ENCODE data around the gene STH. TPM values are rescaled to one million over a fixed set of nuclear protein-coding genes. Genes with fewer than 3 reads are reported as not detected.

Gene STH
- total and polyA plus RNA-seq, 10 donors: not detected

- TF ChIP-seq POLR2AphosphoS5 (IDR thresholded peaks at IDR 0.05) (no peak), CTCF (IDR thresholded peaks at IDR 0.05 in 8 of 11, conservative IDR thresholded peaks at IDR 0.05 in 3 of 11) (no peak), POLR2A (IDR thresholded peaks at IDR 0.05) (no peak)
- WGBS, 5 donors: 87 to 94% (median 89%) methylated on average over 10 of the region's 10 CpGs
- Histone ChIP-seq H3K27me3 (replicated peaks in 1 of 7) (no peaks in the 10 kb centered on the region), H3K9me3 (no peaks in the 10 kb centered on the region), H3K36me3 (peaks cover 0 to 68% (median 4%) of the 10 kb centered on the region in 6 donors), H3K4me3 (no peak overlapping the region), H3K27ac (peak overlapping the region in 6 of 8 donors; percentile 23 to 77 (median 66)), H3K4me1 (peaks cover 0 to 70% (median 45%) of the 10 kb centered on the region in 6 donors)
- intact Hi-C loops (cut with DNase I; ENCODE audit: low total_unique reads): no loop called here
- DNase-seq: peak; percentile 62
Measured at GRCh38 chr17:46025060-46025459, 26.0 kb downstream of the STH start.

- intact Hi-C loops (cut with DNase I; ENCODE audit: low total_unique reads): no loop called here
- Histone ChIP-seq H3K27ac (peak overlapping the region in 6 of 8 donors; percentile 23 to 77 (median 66)), H3K4me1 (peaks cover 0 to 64% (median 42%) of the 10 kb centered on the region in 6 donors), H3K4me3 (no peak overlapping the region), H3K9me3 (no peaks in the 10 kb centered on the region), H3K36me3 (peaks cover 3 to 74% (median 8%) of the 10 kb centered on the region in 6 donors), H3K27me3 (replicated peaks in 1 of 7) (no peaks in the 10 kb centered on the region)
- WGBS, 5 donors: 78 to 89% (median 81%) methylated on average over 8 of the region's 8 CpGs
- TF ChIP-seq POLR2A (IDR thresholded peaks at IDR 0.05) (no peak), CTCF (IDR thresholded peaks at IDR 0.05 in 8 of 11, conservative IDR thresholded peaks at IDR 0.05 in 3 of 11) (no peak), POLR2AphosphoS5 (IDR thresholded peaks at IDR 0.05) (no peak)
- DNase-seq: peak; percentile 72
Measured at GRCh38 chr17:46025510-46026165, 26.6 kb downstream of the STH start.

GRCh38 chr17:46026166-46027047 is 27.4 kb downstream of the STH start:
- TF ChIP-seq POLR2AphosphoS5 (IDR thresholded peaks at IDR 0.05) (peak in 1 of 3 donors; percentile 60), POLR2A (IDR thresholded peaks at IDR 0.05) (no peak)
- Histone ChIP-seq H3K27me3 (replicated peaks in 1 of 7) (no peaks in the 10 kb centered on the region), H3K36me3 (peaks cover 4 to 82% (median 15%) of the 10 kb centered on the region in 6 donors), H3K4me1 (peaks cover 0 to 56% (median 40%) of the 10 kb centered on the region in 6 donors), H3K4me3 (no peak overlapping the region), H3K9me3 (no peaks in the 10 kb centered on the region), H3K27ac (peak overlapping the region in 6 of 8 donors; percentile 23 to 77 (median 66))
- 44 to 69% (median 63%) methylated on average over 13 to 17 of the region's 17 CpGs for WGBS, 5 donors
- peak; percentile 77 for DNase-seq
- intact Hi-C loops (cut with DNase I; ENCODE audit: low total_unique reads): no loop called here

DNA sequence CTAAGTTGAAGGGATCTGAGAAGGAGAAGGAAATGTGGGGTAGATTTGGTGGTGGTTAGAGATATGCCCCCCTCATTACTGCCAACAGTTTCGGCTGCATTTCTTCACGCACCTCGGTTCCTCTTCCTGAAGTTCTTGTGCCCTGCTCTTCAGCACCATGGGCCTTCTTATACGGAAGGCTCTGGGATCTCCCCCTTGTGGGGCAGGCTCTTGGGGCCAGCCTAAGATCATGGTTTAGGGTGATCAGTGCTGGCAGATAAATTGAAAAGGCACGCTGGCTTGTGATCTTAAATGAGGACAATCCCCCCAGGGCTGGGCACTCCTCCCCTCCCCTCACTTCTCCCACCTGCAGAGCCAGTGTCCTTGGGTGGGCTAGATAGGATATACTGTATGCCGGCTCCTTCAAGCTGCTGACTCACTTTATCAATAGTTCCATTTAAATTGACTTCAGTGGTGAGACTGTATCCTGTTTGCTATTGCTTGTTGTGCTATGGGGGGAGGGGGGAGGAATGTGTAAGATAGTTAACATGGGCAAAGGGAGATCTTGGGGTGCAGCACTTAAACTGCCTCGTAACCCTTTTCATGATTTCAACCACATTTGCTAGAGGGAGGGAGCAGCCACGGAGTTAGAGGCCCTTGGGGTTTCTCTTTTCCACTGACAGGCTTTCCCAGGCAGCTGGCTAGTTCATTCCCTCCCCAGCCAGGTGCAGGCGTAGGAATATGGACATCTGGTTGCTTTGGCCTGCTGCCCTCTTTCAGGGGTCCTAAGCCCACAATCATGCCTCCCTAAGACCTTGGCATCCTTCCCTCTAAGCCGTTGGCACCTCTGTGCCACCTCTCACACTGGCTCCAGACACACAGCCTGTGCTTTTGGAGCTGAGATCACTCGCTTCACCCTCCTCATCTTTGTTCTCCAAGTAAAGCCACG is 28.3 kb downstream of the STH start:
- no peaks in the 10 kb centered on the region for H3K27me3 ChIP-seq (replicated peaks in 1 of 7)
- H3K4me3 ChIP-seq: no peak overlapping the region
- peak overlapping the region in 6 of 8 donors; percentile 23 to 77 (median 66) for H3K27ac ChIP-seq
- peaks cover 0 to 54% (median 40%) of the 10 kb centered on the region in 6 donors for H3K4me1 ChIP-seq
- 57 to 74% (median 64%) methylated on average over 12 of the region's 12 CpGs for WGBS, 5 donors
- peaks cover 4 to 90% (median 24%) of the 10 kb centered on the region in 6 donors for H3K36me3 ChIP-seq
- intact Hi-C loops (cut with DNase I; ENCODE audit: low total_unique reads): no loop called here
- DNase-seq: peak; percentile 31
- H3K9me3 ChIP-seq: no peaks in the 10 kb centered on the region
- peak in 1 of 3 donors; percentile 22 for TF ChIP-seq POLR2AphosphoS5 (IDR thresholded peaks at IDR 0.05)
- TF ChIP-seq CTCF (IDR thresholded peaks at IDR 0.05 in 8 of 11, conservative IDR thresholded peaks at IDR 0.05 in 3 of 11): no peak
- no peak for TF ChIP-seq POLR2A (IDR thresholded peaks at IDR 0.05)
